Measurements from ENCODE around the gene CD300LG.
"Not testable (repeated sequence)": the region's sequence is repeated elsewhere in the genome, so short reads cannot be mapped to it uniquely, and the experiment has no call there.

Gene CD300LG

GRCh38 chr17:43846963-43847371, at the start of gene CD300LG:
CD300LG (plus strand) TSS chr17:43847176; CDS start chr17:43847217, 41 bp downstream.
- no peak for DNase-seq (ENCODE audit: extremely low read depth, low read depth)
- TF ChIP-seq CTCF (IDR thresholded peaks at IDR 0.05; ENCODE audit: low read depth, low read length): no peak

- not testable (repeated sequence) for DNase-seq (ENCODE audit: extremely low read depth, low read depth)
These were observed 49.0 kb upstream of the CD300LG start for GRCh38 chr17:43798024-43798423.

GRCh38 chr17:43799047-43799446, 47.9 kb upstream of the CD300LG start:
- TF ChIP-seq CTCF (IDR thresholded peaks at IDR 0.05; ENCODE audit: low read depth, low read length): no peak
- no peak for DNase-seq (ENCODE audit: extremely low read depth, low read depth)

- no peak for TF ChIP-seq CTCF (IDR thresholded peaks at IDR 0.05; ENCODE audit: low read depth, low read length)
- DNase-seq (ENCODE audit: extremely low read depth, low read depth): no peak
These were observed 46.2 kb upstream of the CD300LG start for GRCh38 chr17:43800736-43801135.

- no peak for TF ChIP-seq CTCF (IDR thresholded peaks at IDR 0.05; ENCODE audit: low read depth, low read length)
- DNase-seq (ENCODE audit: extremely low read depth, low read depth): no peak
These were observed 45.1 kb upstream of the CD300LG start for GRCh38 chr17:43801844-43802243.

GRCh38 chr17:43803758-43804157, 43.2 kb upstream of the CD300LG start:
- TF ChIP-seq CTCF (IDR thresholded peaks at IDR 0.05; ENCODE audit: low read depth, low read length): no peak
- no peak for DNase-seq (ENCODE audit: extremely low read depth, low read depth)

GRCh38 chr17:43805117-43805516, 41.9 kb upstream of the CD300LG start:
- no peak for DNase-seq (ENCODE audit: extremely low read depth, low read depth)

More at GRCh38 chr17:43805117-43805516, 41.9 kb upstream of the CD300LG start:
- TF ChIP-seq CTCF (IDR thresholded peaks at IDR 0.05; ENCODE audit: low read depth, low read length): no peak
